Epidermal melanocyte (primary cell): ENCODE data around the gene SP100.
"Not testable (repeated sequence)": the region's sequence is repeated elsewhere in the genome, so short reads cannot be mapped to it uniquely, and the experiment has no call there.

Experiments
- DNase-seq: peaks from one replicate; pipeline ENCODE4 v3.0.0; 2011; ENCODE audit warnings: low spot score; ENCODE audit not compliant: insufficient read length

SP100 gene

DNA sequence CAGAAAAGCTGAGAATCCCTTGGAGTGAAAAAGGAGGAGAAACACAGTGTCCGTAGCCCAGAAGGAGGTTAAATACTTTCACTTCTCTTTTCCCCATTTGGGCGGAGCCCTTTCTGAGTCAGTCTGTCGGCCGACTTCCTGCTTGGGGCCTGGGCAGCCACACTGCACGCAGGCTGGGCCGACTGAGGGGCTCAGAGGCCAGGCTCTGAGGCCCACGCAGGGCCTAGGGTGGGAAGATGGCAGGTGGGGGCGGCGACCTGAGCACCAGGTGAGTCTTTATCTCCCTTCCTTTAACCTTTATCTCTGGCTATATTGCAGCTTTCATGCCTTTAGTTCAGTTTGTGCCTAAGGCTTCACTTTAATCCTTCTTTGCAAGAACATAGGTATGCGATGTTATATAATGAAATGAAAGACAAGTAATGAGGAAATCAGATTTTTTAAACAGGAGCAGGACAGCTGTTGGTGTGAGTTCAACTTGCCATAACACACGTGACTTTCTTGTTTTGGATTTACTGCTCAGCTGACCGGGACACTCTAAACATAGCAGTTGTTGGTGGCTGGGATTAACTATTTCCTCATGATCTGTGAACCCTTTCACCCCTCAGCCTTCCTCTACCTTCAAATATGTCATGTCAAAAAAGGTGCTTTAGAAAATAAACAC lies at the start of gene SP100:
Gene SP100, plus strand, starts transcription at position 141 of the 661 bp plus-strand sequence. Its CDS starts 96 bp downstream, at position 237.
- DNase-seq = peak; percentile 50

GRCh38 chr2:230382108-230382507 lies 33.9 kb upstream of the SP100 start:
- DNase-seq = no peak

DNA sequence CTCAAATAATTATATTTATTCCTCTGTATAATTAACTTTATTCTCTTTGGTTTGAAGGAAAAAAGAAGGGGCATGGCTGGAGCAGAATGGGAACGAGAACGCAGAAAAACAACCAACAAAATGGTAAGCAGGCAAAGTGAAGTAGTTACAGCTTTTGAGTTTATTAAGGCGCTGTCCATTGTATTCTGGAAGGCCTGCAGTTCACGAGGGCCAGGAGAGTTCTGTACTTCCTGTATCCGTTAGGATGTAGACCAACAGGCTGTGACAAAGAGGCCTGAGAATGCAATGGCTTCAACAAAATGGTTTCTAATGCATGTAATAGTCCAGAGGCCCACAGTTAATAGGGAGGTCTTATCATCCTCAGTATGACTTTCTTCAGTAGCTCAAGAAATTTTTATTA lies 32.5 kb upstream of the SP100 start:
- DNase-seq = no peak

GRCh38 chr2:230384986-230385385 lies 31.0 kb upstream of the SP100 start:
- no peak for DNase-seq

DNA sequence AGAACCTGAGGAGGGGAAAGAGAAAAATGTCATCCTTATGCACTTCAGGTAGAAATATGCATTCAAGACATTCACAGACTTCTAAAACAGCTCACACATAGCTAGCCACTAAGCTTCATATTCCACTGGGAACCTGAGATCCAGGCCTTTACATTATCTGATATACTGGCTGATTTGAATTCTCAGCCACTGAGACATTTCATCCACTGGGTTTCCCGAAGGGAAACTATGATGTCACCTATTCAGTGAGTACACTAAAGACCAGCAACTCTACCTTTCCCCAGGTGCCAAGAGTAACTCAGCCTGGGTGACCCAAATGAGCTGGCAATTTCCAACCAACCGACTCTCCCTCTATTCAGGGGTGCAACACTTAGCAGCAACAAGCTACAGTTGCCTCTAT lies 21.7 kb upstream of the SP100 start:
- DNase-seq = no peak

- not testable (repeated sequence) for DNase-seq
Measured at GRCh38 chr2:230398698-230399097, 17.3 kb upstream of the SP100 start.

DNA sequence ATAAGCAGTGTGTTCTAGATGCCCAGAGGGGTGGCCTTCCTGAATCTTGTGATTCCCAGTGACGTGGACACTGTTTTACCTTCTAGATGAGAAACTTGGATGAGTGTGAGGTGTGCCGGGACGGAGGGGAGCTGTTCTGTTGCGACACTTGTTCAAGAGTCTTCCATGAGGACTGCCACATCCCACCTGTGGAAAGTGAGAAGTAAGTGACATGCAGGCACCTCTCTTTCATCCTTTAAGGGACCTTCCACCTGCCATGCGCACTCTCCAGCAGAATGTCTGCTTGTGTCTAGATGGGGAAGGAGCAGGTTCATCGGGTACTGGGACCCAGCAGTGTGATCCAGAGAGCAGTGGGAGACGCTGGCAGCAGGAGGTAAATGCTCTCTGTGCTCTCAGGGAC lies 16.0 kb upstream of the SP100 start:
- no peak for DNase-seq

DNA sequence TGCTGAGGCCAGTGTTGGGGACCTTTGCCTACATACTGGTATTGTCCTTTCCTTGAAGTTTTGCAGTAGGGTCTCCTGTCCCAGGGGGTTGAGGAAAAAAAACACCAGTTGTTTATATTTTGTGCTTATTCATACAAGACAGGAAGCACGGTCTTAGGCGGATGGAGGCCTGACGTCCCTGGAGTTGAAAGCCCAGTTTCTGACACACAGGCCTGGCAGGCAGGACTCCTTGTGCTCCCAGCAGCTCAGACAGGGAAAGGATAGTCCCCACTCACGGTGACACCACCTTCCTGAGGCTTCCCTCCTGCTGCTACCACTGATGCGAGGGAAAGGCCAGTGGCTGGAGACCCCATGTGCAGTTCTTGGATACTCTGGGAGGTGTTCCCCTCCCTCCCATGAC lies 15.5 kb upstream of the SP100 start:
- DNase-seq = no peak

- DNase-seq = not testable (repeated sequence)
Measured at GRCh38 chr2:230401026-230401425, 15.0 kb upstream of the SP100 start.

GRCh38 chr2:230403746-230404145 lies 12.3 kb upstream of the SP100 start:
- DNase-seq = no peak

DNA sequence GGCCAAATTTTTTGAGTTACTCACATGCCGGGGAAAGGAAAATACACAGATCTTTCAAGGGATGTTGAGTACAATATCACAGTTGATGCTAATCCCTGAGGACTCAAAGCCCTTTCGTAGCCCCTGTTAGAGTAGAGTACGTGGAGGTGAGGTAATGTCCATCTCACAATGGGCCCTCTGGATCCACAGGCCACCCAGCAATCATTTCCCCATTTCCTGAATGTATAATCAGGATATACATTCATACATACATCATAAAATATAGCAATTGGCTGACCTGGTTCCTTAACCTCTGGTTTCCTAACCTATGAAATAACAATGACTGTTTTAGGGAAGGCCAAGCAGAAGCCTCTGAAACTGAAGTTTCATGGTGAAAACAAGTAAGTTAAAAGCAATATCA lies 10.2 kb upstream of the SP100 start:
- no peak for DNase-seq

DNA sequence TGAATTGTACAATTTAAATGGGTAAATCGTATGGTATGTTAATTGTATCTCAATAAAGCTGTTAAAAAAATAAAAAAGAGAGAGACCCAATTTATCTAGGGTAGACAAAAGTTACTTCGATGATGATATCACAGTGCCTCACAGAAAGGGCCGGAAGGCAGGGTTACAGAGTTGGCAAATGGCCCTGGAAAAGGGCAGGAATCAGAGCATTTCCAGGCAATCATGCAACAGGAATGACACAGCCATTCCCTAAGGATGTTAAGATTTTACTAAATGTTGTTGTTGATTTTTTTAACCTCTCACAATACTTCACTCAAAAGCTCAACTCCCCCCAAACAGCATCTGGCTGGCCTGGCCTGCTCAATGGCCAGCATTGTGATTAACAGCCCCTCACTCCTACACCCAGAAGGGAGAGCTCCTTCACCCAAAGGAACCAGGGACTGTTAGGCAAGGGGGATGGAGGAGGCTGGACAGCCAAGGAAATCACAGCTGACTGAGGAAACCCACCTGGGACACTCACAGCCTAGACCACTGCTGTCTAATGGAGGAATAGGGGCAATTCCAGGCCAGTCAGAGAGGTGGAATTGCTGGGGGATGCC lies 7.7 kb upstream of the SP100 start:
- DNase-seq = no peak

DNA sequence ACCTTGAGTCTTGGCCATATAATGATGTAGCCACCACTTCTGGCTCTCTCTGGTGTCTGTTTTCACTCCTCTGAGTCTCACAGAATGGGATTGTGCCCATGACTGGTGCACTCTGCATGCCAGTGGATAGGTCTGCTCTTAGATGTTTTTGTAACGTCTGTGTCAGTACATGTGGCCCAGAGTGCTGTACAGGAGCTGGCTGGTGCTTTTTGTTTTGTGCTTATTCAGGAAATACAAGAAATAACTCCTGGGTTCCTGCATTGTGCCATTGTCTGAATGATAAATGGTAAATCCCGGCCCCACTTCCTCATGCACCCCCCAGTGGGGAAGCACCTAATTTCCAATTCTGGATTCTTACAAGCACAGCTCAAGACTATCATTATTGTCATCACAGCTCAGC lies 6.7 kb upstream of the SP100 start:
- not testable (repeated sequence) for DNase-seq

DNA sequence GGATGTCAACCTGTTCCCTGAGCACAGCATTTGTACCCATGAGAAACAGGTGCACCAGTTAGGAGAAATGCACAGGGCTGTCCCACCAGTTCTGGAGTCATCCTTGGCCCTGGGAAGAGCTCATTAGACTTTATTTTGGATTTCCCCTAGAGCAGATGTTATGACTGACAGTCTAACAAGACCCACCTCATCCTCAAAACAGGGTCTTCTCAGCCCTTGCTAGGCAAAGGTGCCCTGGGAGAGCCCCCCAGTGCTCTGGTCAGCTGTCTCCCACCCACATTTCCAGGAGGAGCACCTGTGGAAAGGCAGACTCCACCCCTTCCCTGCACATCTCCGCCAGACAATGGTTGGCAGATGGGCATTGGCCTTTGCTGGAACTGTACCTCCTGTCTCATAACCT lies 5.7 kb upstream of the SP100 start:
- no peak for DNase-seq

DNA sequence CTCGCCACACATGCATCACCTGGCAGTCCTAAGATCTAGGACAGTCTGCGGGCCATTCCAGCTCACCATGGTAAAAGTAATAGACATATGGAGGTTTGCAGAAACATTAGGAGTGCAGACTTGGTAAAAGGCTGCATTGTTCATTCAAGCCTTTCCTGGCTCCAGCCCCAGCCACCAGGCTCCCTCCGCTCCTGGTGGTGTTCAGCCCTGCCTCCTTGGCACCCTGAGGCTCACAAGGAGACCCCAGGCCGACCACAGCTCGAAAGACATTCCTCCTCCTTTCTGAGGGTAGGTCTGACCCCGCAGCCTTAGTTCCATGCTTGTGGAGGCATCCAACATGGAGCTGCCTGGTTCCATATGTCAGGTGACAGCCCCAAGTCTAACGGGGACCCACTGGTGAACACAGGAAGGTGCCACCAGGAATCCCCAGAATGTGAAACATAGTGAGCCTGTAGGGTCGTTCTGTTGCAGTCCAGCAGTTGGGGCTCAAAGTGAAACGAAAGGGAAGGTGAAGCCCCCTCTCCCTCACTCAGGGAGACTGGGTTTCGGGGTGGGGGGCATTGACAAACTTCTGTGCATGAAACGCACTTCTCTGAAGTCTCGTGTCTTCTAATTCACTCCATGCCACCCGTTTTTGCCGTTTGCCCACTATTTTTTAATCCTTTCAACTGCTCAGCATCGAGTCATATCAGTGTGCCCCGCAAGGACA lies 5.0 kb upstream of the SP100 start:
- no peak for DNase-seq

DNA sequence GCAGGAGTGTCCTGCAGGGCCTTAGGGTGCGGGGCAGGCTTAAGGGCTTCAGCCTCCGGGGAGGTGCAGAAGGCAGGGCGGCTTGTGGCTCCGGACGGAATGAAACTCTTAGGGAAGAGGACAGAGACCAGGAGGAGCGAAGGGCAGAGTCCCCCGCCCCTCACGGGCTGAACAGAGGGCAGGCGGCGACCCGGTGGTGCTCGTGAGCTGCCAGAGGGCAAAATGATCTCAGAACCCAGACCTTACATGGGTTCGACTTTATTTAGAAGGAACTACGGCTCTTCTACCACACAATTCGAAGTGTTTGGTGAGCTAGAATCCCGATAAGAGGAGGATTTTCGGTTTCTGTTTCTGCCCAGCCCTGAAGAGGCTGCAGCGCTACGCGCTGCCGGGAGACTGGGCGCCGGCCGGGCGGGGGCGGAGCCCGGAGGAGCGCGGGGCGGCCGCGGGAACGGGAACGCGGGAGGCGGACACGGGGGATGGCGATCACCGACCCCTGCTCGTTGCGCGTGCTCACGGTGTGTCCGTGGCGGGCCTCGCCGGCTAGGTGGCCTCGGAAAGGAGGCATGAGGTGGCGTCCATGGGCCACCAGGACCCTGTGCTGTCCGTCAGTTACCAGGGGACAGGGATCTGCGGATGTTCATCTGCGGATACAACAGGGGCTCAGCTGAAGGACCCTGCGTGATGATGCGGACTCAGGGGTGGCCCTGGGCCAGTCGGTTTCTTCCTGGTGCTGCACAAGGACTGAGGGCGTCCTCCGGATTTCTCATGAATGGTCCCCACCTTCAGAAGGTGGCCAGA lies 4.2 kb upstream of the SP100 start:
- DNase-seq = peak; percentile 65

- no peak for DNase-seq
Measured at GRCh38 chr2:230412371-230412711, 3.7 kb upstream of the SP100 start.

DNA sequence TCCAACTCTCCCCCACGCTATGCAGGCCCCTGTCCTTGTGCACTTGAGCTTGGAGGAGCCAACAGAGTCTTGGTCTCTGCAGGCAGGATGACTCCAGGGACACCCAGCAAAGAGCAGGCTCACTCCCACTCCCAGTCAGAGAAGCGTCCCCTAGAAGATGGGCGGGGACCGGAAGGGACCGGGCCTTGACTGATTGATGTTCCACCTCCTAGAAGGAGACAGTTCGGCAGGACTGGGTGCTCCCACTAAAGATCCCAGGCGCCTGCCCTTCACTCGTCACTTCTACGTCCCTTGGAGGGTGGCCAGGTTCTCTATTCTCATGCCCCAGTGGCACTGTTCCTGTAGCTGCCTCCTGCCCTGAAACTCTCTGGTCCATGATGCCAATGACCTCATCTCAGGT lies 3.2 kb upstream of the SP100 start:
- DNase-seq = no peak

GRCh38 chr2:230413479-230413878 lies 2.5 kb upstream of the SP100 start:
- no peak for DNase-seq

- DNase-seq = no peak
Measured at GRCh38 chr2:230414302-230414701, 1.7 kb upstream of the SP100 start.

- no peak for DNase-seq
Measured at GRCh38 chr2:230417436-230417835, 1.4 kb downstream of the SP100 start.
